Measurements from ENCODE around the gene CLEC1A. TPM values are rescaled to one million over a fixed set of nuclear protein-coding genes. Genes with fewer than 3 reads are reported as not detected.

CLEC1A gene
- total and polyA plus RNA-seq, 2 donors (not counting 3 experiments of a cell fraction or from before 2014, with no cell fraction given), result 22.0 to 24.2 TPM

DNA sequence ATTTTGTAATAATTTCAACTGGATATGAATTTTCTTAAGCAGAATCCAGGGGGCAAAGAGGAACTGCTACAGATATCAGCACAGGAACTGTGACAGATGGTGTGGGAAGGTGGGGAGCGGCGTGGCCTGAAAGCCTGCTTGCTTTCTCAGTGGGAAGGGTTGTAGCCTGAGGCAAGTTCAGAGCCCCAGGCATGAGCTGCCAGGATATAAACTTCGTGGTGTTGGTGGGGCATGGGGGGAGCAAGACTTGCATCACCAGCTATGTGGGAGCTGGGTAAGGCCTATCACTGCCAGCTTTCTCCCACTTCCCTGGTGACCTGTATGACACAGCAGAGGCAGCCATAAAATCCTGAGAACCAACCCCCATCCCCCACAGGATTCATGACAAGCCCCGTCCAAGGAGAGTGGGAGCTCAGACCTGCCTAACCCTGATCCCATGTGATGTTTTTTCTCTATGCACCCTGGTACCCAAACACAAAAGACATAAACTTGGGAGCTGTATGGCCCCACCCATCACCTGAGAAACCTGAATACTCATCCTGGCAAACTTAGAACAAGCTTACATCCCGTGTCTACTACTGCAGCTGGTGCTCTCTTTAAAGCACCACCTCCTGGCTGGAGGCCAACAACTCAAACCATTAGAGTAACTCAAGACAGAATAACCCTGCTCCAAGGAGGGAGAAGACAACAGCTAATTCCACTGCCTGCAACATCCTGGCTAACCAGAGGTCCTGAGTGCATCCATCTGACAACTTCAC lies 16.5 kb downstream of the CLEC1A start:
- dilution Hi-C loops (cut with MboI; ENCODE audit: extremely low pct_ligation_motif_present, low sequenced_read_pairs) (no loop called here), intact Hi-C loops (cut with micrococcal nuclease) (no loop called here)
- Histone ChIP-seq H3K4me3 (replicated peaks in 1 of 3; ENCODE audit: insufficient read depth in 1 of 3, low read depth in 1 of 3, low read length in 3 of 3) (no peak overlapping the region), H3K27ac (ENCODE audit: insufficient read depth, low read depth, low read length) (no peak overlapping the region), H3K4me2 (ENCODE audit: insufficient read depth, low read length) (no peak overlapping the region), H3K79me2 (ENCODE audit: control insufficient read depth, insufficient read depth, low read length) (peaks cover 11% of the 10 kb centered on the region), H3K9me1 (replicated peaks; ENCODE audit: control insufficient read depth, extremely low read depth, insufficient read depth, low read length) (no peaks in the 10 kb centered on the region), H3K27me3 (ENCODE audit: control insufficient read depth in 2 of 2, insufficient read depth in 2 of 2, low read length in 2 of 2) (no peaks in the 10 kb centered on the region), H4K20me1 (replicated peaks; ENCODE audit: control insufficient read depth, extremely low read depth, insufficient read depth, low read length) (no peaks in the 10 kb centered on the region), H3K4me1 (ENCODE audit: control insufficient read depth, extremely low read depth, insufficient read depth, low read length) (no peaks in the 10 kb centered on the region), H3K36me3 (ENCODE audit: control insufficient read depth in 2 of 2, extremely low read depth in 1 of 2, insufficient read depth in 2 of 2, low read length in 2 of 2) (no peaks in the 10 kb centered on the region), H3K9ac (replicated peaks; ENCODE audit: extremely low read depth, insufficient read depth, low read length) (no peak overlapping the region), H3K9me3 (replicated peaks; ENCODE audit: control insufficient read depth, insufficient read depth, low read length) (no peaks in the 10 kb centered on the region), H2AFZ (ENCODE audit: low read depth, low read length) (no peak overlapping the region)
- POLR2A ChIA-PET, result no interaction called here
- TF ChIP-seq, protein P1, sequence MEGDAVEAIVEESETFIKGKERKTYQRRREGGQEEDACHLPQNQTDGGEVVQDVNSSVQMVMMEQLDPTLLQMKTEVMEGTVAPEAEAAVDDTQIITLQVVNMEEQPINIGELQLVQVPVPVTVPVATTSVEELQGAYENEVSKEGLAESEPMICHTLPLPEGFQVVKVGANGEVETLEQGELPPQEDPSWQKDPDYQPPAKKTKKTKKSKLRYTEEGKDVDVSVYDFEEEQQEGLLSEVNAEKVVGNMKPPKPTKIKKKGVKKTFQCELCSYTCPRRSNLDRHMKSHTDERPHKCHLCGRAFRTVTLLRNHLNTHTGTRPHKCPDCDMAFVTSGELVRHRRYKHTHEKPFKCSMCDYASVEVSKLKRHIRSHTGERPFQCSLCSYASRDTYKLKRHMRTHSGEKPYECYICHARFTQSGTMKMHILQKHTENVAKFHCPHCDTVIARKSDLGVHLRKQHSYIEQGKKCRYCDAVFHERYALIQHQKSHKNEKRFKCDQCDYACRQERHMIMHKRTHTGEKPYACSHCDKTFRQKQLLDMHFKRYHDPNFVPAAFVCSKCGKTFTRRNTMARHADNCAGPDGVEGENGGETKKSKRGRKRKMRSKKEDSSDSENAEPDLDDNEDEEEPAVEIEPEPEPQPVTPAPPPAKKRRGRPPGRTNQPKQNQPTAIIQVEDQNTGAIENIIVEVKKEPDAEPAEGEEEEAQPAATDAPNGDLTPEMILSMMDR (IDR thresholded peaks at IDR 0.05; ENCODE audit: extremely low read depth in 1 of 2, insufficient read depth in 1 of 2, low read depth in 1 of 2, low read length in 2 of 2), result no peak
- no peak for TF ChIP-seq FOS (IDR thresholded peaks at IDR 0.05; ENCODE audit: borderline replicate concordance, insufficient read depth, low read length)
- no peak for TF ChIP-seq EZH2 (IDR thresholded peaks at IDR 0.05; ENCODE audit: borderline replicate concordance, low read depth, low read length, severe bottlenecking)
- TF ChIP-seq, protein P2, sequence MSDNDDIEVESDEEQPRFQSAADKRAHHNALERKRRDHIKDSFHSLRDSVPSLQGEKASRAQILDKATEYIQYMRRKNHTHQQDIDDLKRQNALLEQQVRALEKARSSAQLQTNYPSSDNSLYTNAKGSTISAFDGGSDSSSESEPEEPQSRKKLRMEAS (IDR thresholded peaks at IDR 0.05; ENCODE audit: insufficient read depth, insufficient read length), result no peak
- no peak for TF ChIP-seq JUN (IDR thresholded peaks at IDR 0.05; ENCODE audit: borderline replicate concordance, insufficient read depth, insufficient read length, low read depth)
- no peak for TF ChIP-seq GATA2 (IDR thresholded peaks at IDR 0.05; ENCODE audit: insufficient read depth, insufficient read length, low read depth, low read length)
- no peak for TF ChIP-seq POLR2AphosphoS5 (IDR thresholded peaks at IDR 0.05; ENCODE audit: insufficient read depth, low read depth, low read length)
- no peak for TF ChIP-seq MYC (IDR thresholded peaks at IDR 0.05; ENCODE audit: low read depth, low read length)
- no peak for TF ChIP-seq POLR2A (IDR thresholded peaks at IDR 0.05; ENCODE audit: low read depth, low read length)
- no peak for DNase-seq (ENCODE audit: low read depth, low spot score)
- CTCF ChIA-PET, result interaction anchor here (0.9 to 1.2 kb wide), 2 partner anchors 9 to 43 kb away, joined by 3 read pairs; no protein-coding TSS in a partner anchor
- BruUV-seq (replicated peaks), result no TSS peak
- FAIRE-seq, result no peak

Measured in endothelial cell of umbilical vein (primary cell).